GOT3 (cell line): ENCODE measurements around the gene MACF1.

Experiments used
- DNase-seq: peaks from one replicate; lab custom pipeline; 2025; ENCODE audit warnings: mixed read lengths; lab: John Stamatoyannopoulos, UW

The MACF1 gene

GRCh38 chr1:39297551-39297950 is 93.1 kb downstream of the MACF1 start:
- no peak for DNase-seq

DNA sequence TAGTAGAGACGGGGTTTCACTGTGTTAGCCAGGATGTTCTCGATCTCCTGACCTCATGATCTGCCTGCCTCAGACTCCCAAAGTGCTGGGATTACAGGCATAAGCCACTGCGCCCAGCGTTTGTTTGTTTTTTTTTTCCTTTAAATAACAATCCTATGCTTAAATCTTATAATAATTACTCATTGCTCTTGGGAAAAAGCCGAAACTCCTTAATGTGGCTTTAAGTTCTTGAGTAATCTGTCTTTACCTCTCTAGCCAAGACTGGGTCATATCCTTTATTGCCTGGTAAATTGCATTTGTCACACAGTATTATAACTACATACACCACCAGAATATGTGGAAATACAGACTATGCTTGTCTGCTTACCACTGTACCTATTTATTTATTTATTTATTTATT is 97.1 kb downstream of the MACF1 start:
- DNase-seq: no peak

DNA sequence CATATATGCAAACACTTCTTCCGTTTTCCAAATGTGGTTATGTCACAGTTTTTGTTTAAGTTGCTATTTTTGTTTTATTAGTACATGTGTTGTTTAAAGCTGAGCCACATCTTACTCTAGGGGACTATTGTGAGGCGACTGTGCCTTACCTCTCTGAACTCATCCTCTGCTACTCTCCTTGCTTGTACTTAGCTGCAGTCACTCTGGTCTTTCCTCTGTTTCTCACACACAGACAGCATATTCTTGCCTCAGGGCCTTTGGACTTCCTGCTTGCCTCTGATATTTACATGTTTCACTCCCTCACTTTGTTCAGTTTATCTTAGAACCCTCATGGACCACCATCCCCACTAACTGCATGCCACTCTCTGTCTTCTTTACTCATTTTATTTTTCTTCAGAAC is 101.1 kb downstream of the MACF1 start:
- DNase-seq: no peak

DNA sequence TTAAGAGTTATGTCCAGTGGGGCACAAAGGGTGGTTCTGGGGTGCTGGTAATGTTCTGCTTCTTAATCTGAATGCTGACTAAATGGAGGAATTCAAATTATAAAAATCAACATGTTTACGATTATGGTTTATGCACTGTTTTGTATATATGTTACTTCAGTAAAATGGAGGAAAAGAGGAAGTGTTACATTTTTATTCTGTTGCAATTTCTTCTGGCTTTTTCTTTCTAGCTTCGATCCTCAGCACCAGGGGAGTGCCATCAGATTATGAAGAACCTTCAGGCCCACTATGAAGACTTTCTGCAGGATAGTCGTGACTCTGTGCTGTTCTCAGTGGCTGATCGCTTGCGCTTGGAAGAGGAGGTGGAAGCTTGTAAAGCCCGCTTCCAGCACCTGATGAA is 105.5 kb downstream of the MACF1 start:
- DNase-seq: no peak

- DNase-seq: no peak
Measured at GRCh38 chr1:39310691-39311090, 106.2 kb downstream of the MACF1 start.

DNA sequence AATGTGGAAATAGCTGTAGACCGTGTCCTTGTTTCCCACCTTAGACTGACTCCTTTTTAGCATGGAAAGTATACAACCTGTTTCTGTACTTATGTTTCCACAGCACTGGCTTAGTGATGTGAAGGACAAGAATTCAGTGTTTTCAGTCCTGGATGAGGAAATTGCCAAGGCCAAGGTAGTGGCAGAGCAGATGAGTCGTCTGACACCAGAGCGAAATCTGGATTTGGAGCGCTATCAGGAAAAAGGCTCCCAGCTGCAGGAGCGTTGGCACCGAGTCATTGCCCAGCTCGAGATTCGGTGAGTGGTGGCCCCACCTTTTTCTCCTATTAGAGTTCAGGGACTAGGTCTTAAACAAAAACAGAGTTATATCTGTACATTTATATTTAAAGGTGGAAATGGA is 112.6 kb downstream of the MACF1 start:
- DNase-seq: no peak

DNA sequence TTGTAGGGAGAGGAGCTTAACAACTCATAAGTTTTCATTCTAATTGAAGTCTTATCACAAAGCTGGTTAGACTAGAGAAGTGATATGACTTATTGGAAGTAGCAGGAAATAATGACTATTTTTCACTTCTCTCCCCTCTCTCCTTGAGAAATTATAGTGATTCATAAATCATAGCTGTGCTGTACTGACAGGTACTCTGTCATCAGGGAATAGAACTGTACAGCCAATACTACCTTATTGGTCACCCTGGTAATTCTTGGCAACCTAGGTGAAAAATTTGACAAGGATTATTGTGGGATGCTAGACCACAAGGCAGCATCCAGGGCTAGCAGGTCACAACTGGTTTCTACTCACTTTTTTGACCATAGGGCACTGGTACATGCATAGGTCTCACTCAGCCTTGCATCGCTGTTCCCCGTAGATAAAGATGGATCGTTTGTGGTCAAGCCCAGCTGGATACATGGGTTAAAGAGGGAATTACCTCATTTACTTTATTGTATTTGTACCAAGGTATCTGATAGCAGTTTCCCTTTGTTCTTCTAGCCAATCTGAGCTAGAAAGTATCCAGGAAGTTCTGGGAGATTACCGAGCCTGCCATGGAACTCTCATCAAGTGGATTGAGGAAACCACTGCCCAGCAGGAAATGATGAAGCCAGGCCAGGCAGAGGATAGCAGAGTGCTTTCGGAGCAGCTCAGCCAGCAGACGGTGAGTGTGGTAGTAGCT is 113.6 kb downstream of the MACF1 start:
- DNase-seq: no peak

GRCh38 chr1:39321979-39322378 is 117.5 kb downstream of the MACF1 start:
- DNase-seq: no peak

- DNase-seq: no peak
Measured at GRCh38 chr1:39322431-39322830, 117.9 kb downstream of the MACF1 start.

GRCh38 chr1:39324888-39325287 is 120.4 kb downstream of the MACF1 start:
- no peak for DNase-seq

GRCh38 chr1:39326836-39327235 is 122.3 kb downstream of the MACF1 start:
- DNase-seq: no peak

DNA sequence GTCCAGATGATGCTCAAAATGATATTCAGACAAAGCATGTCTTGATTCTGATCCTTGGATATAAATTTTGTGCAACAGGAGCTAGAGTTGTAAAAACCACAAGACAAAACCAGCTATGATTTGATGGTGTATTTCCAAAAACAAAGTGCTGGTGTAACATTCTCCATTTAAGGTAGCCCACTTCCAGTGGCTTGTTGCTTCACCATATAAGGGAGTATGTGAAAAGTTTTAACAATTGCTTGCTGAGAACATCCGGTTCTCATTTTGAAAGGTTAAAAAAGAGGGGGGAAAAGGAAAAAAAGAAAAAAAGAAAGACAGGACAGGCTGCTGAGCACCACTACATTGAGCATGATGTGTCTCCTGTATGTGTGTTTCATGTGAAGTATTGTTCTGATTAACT is 123.6 kb downstream of the MACF1 start:
- DNase-seq: no peak

DNA sequence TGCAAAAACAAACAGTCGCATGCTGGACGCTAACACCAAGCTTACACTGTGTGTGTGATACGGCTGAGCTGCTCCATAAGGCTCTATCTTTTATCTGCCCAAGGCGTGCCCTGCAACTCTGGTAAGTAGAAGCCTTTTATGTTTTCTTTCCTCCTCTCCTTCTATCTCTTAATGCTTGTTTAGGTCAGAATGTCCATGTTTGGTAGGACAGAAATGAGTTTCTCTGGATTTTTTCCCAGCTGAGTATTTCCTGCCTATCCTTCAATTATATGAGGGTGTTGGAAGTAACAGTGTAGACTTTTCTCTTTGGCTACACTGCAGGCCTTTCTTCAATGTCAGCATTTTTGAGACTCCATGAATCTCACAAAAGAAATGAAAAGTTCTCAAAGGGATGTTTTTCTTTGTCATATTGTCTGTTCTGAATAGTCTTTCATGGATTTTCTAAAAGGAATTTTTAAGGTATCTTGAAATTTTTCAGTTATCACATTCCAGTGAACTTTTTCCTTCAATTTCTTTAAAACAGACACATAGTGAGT is 124.2 kb downstream of the MACF1 start:
- DNase-seq: no peak

DNA sequence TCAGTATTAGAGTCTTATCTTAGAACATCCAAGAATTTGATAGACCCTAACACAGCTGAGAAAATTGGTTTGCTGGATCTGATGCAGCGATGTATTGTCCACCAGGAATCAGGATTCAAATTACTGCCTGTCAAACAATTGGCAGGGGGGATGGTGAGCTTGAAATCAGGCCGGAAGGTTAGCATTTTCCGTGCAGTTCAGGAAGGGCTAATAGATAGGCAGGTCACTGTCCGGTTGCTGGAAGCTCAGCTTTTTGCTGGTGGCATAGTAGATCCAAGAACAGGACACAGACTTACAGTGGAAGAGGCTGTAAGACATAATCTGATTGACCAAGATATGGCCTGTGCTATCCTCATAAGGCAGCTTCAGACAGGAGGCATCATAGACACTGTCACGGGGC is 127.2 kb downstream of the MACF1 start:
- DNase-seq: no peak

- no peak for DNase-seq
Measured at GRCh38 chr1:39332291-39332690, 127.8 kb downstream of the MACF1 start.

DNA sequence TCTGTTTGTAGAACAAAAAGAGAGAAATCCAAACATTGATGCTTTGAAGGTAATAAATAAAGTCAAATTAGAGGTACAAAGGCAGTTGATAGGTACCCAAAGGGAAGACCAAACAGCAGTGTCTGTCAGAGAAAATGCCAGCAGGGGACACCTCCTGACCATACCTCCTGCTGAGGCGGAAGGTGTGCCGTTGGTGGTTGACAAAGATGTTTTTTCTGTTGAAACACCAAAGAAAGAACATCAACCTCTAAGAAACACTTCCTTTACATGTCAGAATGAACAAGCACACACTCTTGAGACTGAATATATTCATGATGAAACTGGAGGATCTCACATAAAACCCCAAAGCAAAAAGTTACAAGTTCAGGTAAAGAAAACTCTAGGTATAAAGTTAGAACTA is 128.3 kb downstream of the MACF1 start:
- no peak for DNase-seq

DNA sequence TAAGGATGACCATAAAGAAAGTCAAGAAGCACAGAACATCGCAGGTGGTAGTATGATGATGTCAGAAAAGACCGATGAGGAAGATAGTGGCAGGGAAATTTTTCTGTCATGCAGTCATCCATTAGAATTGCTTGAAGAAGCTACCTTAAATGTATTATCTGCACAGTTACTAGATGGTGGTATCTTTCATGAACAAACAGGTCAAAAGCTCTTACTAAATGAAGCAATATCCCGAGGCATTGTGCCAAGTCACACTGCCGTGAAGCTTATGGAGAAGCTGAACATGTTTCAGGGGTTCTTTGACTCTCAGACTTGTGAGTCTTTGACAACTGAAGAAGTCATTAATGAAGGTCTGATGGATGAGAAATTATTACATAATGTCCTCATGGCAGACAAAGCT is 128.8 kb downstream of the MACF1 start:
- no peak for DNase-seq

- DNase-seq: no peak
Measured at GRCh38 chr1:39335216-39335615, 130.7 kb downstream of the MACF1 start.

DNA sequence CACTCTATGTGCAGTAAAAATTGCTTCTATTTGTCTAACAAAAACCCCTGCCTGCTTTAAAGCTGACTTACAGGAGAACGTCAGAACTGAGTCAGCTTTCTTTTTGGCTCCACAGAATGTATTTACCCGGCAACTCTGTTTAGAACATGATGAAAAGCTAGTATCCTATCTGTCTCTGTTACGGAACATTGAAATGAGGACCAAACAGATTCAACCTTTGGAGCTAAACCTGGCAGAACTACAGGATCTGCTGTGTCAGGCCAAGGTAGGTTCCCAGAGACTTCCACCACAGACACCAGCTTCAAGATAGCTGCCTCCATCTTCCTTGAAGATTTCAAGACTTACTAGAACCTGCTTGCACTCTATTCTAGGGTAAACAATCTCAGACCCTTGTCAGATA is 132.6 kb downstream of the MACF1 start:
- DNase-seq: no peak

DNA sequence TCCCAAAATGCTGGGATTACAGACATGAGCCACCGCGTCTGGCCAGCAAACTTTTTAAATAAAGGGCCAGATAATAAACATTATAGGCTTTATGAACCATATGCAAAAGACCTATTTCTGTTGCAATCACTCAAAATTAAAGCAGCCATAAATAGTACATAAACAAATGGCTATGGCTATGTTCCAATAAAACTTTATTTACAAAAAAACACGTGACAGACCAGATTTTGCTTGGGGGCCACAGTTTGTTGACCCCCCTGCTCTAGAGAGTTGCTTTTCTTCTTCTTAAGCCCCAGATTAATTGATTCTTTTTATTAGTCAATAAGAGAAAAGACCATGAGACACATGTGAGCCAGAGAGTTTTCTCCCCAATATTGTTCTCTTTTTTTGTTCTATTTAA is 138.3 kb downstream of the MACF1 start:
- DNase-seq: no peak

- DNase-seq: no peak
Measured at GRCh38 chr1:39344394-39345154, 140.1 kb downstream of the MACF1 start.

DNA sequence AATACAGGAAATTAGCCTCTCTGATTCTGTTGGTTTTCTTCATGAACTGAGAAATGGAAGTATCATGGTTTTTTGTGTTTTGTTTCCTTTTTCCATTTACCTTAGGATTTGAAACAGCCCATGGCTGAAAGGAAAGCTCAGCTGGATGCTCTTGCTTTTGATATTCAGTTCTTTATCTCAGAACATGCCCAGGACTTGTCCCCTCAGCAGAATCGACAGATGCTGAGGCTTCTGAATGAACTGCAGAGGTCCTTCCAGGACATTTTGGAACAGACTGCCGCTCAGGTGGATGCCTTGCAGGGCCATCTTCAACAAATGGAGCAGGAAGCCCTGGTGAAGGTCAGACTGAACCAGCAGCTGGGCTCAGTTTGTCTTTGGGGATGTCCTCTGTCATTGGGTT is 142.4 kb downstream of the MACF1 start:
- DNase-seq: no peak

- no peak for DNase-seq
Measured at GRCh38 chr1:39348278-39348677, 143.8 kb downstream of the MACF1 start.
